GM19397 (cell line): ENCODE measurements around the gene SPRYD3.
A peak's percentile ranks its signal among the peaks of the same experiment; 100 is the strongest.

Source experiments
- ATAC-seq: cut with Tn5 transposase; IDR thresholded peaks from one replicate; pipeline ENCODE4 v1.9.1; 2021; ENCODE audit warnings: mild to moderate bottlenecking, moderate library complexity; ENCODE audit not compliant: unreplicated experiment

The SPRYD3 gene

DNA sequence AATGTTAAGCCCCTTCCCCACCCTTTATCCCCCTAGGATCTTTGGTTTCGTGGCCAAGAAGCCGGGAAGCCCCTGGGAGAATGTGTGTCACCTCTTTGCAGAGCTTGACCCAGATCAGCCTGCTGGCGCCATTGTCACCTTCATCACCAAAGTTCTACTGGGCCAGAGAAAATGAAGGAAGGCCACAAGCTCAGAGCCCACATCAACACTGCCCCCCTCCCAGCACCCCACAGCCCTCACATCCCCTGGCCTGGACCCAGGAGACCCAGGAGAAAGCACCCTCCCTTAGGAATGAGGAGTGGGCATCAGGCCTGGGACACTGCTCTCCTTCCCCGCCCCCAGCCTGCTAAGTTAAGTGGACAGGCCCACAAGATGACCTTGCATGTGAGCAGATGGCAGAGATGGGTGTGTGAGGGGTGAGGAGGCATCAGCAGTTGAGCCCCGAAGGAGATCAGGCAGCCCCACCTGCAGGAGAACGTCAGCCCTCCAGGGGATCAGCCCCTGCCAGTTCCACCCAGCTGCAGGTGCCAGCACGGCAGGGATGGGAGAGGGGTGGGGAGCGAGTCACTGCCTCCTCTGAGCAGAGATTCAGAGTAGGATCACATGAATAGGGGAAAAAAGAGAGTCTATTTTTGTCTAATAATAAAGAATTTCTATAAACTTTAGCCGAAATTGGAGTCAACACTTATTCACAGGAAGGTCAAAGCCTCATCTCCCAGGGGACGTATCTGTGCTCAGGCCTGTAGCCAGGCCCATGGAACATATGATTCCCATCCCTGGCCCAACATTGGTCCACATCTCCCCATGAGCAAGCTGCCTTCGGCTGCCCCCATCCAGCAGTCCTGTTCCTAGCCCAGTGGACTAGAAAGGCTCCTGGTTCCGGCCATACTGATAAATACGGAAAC is 15.2 kb downstream of the SPRYD3 start:
- no peak for ATAC-seq

DNA sequence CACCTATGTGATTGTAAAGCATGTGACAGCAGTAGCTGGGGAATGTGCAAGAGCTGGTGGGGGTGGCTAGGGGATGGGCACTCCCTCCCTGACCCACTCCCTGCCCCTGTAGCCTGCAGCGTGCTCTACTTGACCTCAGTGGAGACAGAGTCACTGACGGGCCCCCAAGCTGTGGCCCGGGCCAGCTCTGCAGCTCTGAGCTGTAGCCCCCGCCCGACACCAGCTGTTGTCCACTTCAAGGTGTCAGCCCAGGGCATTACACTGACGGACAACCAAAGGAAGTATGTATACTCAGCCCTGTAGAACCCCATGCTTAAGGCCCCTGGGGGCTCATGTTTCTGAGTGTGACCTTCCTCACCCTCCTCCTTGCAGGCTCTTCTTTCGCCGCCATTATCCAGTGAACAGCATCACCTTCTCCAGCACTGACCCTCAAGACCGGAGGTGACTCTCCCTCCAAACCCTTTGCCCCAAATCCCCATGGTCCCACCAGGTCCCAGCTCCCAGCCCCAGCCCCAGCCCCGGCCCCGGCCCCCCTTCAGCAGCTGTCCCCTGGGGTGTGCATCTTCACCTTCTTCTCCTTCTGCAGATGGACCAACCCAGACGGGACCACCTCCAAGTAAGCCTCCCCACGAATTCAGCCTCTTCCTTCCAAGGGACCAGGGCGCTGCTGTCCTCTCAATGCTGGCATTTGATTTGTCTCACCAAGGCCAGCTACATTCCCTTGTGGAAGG is 16.0 kb downstream of the SPRYD3 start:
- no peak for ATAC-seq

DNA sequence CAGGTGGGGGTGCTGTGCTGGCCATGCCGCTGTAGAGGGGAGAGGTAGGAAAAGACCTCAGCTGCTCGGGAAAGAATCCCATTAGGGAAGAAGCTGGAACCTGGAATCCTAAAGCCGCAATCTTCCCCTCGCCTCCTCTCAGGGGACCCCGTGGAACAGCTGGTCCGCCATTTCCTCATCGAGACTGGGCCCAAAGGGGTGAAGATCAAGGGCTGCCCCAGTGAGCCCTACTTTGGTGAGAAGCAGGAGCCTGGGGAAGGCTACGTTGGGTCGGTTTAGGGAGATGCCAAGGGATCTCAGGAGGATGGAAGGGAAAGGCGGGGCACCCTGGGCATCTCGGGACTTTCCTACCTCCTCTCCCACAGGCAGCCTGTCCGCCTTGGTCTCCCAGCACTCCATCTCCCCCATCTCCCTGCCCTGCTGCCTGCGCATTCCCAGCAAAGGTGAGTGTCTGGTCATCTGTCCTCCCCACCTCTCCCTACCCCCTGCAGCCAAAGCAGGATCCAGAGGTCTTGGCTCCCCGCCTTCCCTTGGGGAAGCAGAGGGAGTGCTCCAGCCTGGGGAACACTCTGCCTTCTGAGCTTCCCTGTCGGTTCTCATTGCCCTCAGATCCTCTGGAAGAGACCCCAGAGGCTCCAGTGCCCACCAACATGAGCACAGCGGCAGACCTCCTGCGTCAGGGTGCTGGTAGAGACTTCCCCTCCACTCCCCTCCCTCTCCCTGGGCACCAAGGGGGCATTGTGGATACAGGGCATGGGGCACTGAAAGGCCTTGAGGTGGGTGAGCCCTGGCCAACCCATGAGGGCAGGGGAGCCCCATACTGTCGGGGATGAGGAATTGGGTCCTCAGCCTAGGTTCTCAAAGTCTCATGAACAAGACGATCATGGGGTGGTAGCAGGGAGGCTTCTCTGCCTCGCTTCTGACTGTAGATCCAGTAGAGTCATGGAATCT is 16.9 kb downstream of the SPRYD3 start:
- ATAC-seq, result no peak

DNA sequence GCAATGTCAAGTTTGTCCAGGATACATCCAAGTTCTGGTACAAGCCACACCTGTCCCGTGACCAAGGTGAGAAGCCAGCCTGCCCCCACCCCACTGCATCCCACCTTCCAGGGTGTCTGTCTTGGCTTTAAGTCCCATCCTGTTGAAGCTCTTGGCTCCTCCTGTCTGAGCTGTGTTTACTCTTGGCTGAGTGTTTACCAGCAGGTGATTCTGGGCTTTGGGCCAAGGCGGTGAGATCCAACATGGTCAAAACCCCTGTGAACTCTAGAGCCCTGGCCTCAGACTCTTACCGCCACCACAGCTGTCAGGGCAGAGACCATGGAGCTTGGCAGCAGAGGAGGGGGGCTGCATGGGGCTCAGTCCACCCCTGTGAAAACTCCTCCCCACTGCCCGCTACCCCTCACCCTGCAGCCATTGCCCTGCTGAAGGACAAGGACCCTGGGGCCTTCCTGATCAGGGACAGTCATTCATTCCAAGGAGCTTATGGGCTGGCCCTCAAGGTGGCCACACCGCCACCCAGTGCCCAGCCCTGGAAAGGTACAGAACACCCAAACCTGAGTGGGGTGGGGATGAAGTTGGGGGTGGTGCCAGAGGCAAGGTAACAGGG is 17.7 kb downstream of the SPRYD3 start:
- no peak for ATAC-seq

DNA sequence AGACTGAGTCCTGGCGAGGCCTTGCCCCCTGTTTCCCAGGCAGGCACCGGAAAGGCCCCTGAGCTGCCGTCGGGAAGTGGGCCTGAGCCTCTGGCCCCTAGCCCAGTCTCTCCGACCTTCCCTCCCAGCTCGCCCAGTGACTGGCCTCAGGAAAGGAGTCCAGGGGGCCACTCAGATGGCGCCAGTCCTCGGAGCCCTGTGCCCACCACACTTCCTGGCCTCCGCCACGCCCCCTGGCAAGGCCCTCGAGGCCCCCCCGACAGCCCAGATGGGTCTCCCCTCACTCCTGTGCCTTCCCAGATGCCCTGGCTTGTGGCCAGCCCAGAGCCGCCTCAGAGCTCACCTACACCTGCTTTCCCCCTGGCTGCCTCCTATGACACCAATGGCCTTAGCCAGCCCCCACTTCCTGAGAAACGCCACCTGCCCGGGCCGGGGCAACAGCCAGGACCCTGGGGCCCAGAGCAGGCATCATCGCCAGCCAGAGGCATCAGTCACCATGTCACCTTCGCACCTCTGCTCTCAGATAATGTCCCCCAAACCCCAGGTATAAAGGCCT is 18.4 kb downstream of the SPRYD3 start:
- no peak for ATAC-seq

DNA sequence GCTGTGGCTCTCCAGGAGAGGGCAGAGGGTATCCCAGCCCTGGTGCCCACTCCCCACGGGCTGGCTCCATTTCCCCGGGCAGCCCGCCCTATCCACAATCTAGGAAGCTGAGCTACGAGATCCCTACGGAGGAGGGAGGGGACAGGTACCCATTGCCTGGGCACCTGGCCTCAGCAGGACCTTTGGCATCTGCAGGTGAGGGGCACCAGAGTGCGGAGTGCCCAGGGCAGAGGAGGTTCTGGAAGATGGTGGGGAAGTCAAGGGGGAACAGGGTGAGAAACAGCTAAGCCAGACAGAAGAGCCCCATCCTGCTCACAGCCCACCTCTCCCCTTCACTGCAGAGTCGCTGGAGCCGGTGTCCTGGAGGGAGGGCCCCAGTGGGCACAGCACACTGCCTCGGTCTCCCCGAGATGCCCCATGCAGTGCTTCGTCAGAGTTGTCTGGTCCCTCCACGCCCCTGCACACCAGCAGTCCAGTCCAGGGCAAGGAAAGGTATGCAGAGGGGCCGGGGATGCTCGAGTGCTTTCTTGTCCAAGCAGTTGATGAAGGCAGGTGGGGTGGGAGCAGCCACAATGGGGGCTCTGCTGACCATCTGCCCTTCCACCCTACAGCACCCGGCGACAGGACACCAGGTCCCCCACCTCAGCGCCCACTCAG is 19.0 kb downstream of the SPRYD3 start:
- no peak for ATAC-seq

DNA sequence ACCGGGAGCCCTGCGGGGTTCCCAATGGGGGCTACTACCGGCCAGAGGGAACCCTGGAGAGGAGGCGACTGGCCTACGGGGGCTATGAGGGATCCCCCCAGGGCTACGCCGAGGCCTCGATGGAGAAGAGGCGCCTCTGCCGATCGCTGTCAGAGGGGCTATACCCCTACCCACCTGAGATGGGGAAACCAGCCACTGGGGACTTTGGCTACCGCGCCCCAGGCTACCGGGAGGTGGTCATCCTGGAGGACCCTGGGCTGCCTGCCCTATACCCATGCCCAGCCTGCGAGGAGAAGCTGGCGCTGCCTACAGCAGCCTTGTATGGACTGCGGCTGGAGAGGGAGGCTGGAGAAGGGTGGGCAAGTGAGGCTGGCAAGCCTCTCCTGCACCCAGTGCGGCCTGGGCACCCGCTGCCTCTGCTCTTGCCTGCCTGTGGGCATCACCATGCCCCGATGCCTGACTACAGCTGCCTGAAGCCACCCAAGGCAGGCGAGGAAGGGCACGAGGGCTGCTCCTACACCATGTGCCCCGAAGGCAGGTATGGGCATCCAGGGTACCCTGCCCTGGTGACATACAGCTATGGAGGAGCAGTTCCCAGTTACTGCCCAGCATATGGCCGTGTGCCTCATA is 19.6 kb downstream of the SPRYD3 start:
- no peak for ATAC-seq

DNA sequence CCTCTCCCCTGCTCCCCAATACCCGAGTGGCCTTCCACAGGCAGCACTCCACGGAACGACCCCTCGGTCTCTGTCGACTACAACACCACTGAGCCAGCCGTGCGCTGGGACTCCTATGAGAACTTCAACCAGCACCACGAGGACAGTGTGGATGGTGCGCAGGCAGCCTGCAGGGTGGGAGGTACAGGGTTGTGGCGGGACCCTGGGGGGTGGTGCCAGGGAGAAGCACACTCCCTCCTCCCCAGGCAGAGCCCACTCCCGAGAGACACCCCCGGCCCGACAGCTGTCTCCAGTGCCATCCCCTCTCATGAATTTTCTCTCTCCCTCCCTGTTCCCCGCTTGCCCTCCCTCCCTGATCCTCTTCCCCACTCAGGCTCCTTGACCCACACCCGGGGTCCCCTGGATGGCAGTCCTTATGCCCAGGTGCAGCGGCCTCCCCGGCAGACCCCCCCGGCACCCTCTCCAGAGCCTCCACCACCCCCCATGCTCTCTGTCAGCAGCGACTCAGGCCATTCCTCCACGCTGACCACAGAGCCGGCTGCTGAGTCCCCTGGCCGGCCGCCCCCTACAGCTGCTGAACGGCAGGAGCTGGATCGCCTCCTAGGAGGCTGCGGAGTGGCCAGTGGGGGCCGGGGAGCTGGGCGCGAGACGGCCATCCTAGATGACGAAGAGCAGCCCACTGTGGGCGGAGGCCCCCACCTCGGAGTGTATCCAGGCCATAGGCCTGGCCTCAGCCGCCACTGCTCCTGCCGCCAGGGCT is 20.3 kb downstream of the SPRYD3 start:
- no peak for ATAC-seq

DNA sequence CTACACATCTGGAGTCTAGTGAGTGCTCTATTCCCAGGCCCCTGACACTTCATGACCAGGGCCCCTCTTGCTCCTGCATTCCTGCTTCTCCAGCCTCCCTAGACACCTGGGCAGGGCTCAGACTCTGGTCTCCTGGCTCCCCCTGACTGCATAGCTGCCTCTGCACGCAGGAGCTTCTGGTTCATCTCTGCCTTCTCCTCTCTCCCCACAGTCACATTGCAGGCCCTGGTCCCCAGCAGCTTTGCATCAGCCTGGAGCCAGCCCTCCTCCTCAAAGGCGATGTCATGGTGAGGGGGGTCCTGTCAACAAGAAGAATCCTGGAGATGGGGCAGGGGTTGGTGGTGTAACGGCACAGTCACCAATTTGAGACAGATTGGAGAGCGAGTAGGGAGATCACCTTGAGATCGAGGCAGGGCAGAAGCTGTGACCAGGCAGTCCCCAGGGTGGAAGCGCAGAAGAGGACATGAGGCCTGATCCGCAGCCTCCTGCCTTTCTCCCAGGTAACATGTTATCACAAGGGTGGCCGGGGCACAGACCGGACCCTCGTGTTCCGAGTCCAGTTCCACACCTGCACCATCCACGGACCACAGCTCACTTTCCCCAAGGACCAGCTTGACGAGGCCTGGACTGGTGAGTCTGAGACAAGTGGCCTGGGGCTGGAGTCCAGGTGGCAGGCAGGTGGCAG is 21.2 kb downstream of the SPRYD3 start:
- no peak for ATAC-seq

DNA sequence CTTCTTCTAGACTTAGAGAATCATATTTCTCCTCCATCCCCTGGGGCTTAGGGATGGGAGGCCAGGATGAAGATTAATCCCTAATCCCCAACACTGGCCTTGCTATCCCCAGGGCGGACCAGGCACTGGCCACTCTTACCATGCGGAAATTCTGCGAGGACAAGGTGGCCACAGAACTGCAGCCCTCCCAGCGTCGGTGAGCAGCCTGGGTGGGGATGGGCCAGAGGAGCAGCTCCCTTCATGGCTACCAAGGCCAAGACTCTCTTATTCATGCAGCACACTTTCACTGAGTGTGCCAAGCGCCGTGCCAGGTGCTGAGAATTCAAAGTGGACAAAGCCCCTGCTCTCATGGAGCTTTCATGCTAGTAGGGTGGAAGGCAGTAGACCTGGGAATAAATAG is 22.3 kb downstream of the SPRYD3 start:
- ATAC-seq, result no peak

DNA sequence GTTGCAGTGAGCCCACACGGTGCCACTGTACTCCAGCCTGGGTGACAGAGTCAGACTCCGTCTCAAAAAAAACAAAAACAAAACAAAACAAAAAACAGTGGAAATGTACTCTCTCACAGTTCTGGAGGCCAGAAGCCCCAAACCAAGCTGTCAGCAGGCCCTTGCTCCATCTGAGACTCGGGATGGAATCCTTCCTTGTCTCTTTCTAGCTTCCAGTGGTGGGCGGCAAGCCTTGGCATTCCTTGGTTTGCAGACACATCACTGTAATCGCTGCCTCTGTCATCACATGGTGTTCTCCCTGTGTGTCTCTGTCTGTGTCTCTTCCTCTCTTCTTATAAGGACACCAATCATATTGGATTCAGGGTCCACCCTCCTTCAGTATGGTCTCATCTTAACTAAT is 22.9 kb downstream of the SPRYD3 start:
- ATAC-seq, result no peak

DNA sequence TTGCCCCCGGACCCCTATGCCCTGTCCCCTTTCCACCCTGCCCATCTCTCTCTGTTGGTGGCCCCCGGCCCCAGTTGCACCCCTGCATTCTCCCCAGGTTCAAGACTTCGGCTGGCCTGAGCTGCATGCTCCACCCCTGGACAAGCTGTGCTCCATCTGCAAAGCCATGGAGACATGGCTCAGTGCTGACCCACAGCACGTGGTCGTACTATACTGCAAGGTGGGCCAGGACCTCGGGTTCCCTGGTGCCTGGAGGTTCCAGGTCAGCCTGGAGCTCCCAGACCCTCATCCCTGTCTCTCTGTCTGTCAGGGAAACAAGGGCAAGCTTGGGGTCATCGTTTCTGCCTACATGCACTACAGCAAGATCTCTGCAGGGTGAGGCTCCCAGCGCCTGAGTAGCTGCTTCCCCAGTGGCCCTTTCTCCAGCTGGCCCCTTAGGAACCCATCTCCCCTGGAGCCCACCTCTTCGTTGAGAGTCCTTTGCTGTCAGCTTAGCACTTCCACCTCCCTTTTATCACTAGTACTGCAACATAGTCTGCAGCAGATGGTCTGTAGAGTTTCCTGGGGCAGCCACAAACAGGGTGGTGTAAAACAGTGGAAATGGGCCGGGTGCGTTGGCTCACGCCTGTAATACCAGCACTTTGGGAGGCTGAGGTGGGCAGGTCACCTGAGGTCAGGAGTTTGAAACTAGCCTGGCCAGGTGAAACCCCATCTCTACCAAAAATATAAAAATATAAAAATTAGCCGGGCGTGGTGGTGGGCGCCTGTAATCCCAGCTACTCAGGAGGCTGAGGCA is 23.5 kb downstream of the SPRYD3 start:
- no peak for ATAC-seq

DNA sequence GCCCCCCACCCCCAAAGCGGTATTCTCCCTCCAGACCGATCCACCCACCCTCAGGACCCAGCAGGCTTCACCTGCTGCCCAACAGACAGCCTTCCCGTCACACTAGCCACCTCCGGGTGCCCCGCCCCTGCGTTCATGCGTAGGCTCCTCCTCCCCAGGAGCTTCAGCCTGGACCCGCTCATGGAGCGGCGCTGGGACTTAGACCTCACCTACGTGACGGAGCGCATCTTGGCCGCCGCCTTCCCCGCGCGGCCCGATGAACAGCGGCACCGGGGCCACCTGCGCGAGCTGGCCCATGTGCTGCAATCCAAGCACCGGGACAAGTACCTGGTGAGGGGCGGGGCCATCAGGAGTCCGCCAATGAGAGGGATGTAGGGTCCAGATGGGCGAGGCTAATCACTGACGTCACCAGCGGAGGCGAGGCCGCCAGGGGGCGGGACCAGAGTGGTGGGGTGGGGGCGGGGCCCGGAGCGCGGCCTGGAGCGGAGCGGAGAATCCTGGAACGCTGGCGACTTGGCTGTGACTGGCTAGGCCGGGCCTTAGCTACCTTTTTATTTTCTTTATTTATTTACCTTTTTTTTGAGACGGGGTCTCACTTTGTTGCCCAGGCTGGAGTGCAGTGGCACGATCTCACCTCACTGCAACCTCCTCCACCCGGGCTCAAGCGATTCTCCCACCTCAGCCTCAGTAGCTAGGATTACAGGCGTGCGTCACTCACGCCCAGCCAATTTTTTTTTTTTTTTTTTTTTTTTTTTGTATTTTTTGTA is 24.9 kb downstream of the SPRYD3 start:
- ATAC-seq, result peak; percentile 86

DNA sequence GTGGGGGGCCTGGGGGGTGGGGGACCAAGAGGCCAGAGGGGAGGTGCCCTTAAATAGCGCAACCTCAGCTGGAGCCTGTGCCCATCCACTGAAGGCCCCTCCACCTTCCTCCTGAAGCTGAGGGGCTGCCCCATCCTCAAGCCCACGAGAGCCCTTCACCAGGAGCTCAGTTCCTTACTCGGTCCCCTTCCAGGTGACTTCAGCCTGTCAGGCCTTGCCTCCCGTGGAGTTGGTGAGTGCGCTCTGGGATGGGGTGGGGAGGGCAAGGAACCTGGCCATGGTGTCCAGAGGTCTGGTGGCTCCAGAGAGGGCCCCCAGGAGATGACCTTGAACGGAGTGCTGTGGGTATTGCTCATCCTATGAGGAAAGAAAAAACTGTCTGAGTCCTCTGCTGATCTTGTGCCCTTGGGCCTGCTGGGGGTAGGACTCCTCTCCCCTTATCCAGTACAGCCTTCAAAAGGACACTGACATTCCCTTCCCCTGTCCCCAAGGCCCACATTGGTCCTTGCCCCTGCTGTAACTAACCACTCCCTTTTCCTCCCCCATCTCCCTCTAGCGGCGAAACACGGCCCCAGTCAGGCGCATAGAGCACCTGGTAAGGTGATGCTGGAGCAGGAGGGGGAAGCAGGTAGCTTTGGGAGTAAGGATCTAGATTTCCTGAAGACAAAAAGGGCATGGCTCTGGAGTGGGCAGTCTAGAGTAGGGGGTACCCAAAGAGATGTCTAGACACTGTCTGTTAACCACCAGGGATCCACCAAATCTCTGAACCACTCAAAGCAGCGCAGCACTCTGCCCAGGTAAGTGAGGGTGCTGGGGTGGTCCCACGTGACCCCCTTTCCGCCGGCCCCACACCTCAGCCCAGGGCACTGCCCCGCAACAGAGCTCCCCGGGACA is 25.7 kb downstream of the SPRYD3 start:
- no peak for ATAC-seq

DNA sequence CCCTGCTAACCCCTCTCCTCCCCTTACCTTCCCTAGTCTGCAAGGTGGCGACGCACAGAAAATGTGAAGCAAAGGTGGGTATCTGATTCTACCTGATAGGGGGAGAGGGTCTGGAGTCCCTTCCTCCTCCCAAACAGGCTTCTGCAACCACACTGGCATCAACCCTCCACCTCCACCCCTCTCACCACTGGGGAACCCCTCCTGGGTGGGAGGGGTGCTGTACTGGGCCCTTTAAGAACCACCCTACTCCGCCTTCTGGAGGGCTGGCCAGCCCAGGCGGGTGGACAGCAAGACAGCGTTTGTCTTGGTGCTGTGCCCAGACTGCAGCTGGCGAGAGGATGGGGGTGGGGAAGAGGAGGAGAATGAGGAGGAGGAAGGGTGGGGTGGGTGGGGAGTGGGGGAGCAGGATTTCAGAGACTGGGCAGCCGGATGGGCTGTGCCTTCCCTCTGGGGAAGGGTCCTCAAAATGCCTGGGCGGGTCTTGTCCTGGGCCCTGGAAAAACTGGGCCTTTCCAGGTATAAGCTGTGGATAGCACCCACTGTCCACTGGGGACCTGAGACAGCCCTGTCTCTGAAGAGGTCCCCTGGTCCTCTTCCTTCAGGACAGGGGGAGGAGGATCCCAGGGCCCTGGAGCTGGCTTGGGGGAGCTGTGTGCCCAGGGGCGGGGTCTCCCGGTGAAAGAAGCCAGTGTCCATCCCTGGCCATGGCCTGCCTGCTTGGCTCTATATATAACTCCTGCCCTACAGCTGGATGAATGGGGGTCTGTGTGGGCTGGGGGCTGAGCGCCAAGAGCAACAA is 26.6 kb downstream of the SPRYD3 start:
- no peak for ATAC-seq
